Suprapubic skin (tissue), 4 donors: ENCODE results near the gene UNC5B.

ENCODE experiments used
- CTCF ChIP-seq, 2 donors: fragments of 200-600 bp in 1 of 2; fragments of 450-650 bp in 1 of 2; sonication (generic) in 1 of 2; IDR thresholded peaks; one replicate each; pipeline ENCODE4 v1.5.1; 2016 to 2019; ENCODE audit warnings: antibody characterized with exemption in 2 of 2, mild to moderate bottlenecking in 1 of 2, moderate library complexity in 1 of 2
- EP300 ChIP-seq: sonication (generic); formaldehyde crosslinking; IDR thresholded peaks from one replicate; pipeline ENCODE4 v1.6.1; 2017; ENCODE audit warnings: antibody characterized with exemption
- POLR2A ChIP-seq, 2 donors: fragments of 450-650 bp; IDR thresholded peaks; one replicate each; pipeline ENCODE4 v1.6.1; 2017; ENCODE audit warnings: antibody characterized with exemption in 2 of 2, mild to moderate bottlenecking in 2 of 2, moderate library complexity in 2 of 2
- POLR2AphosphoS5 ChIP-seq, 3 donors: sonication (generic); formaldehyde crosslinking; IDR thresholded peaks; one replicate each; pipeline ENCODE4 v1.6.1; 2017; ENCODE audit warnings: antibody characterized with exemption in 3 of 3

GRCh38 chr10:71210542-71210871, 1.9 kb upstream of the UNC5B start:
- TF ChIP-seq EP300: no peak
- TF ChIP-seq CTCF (IDR thresholded peaks at IDR 0.05): no peak
- TF ChIP-seq POLR2A (IDR thresholded peaks at IDR 0.05): no peak
- no peak for TF ChIP-seq POLR2AphosphoS5 (IDR thresholded peaks at IDR 0.05)
